GM15510 (cell line): Measurements from ENCODE around the gene TEX19.

Experiments used
- POLR2A ChIP-seq: IDR thresholded peaks from 3 replicates; pipeline ENCODE4 v1.6.1; 2011; ENCODE audit warnings: borderline replicate concordance; ENCODE audit not compliant: insufficient read length; ENCODE audit errors: extremely low read depth

Gene TEX19

DNA sequence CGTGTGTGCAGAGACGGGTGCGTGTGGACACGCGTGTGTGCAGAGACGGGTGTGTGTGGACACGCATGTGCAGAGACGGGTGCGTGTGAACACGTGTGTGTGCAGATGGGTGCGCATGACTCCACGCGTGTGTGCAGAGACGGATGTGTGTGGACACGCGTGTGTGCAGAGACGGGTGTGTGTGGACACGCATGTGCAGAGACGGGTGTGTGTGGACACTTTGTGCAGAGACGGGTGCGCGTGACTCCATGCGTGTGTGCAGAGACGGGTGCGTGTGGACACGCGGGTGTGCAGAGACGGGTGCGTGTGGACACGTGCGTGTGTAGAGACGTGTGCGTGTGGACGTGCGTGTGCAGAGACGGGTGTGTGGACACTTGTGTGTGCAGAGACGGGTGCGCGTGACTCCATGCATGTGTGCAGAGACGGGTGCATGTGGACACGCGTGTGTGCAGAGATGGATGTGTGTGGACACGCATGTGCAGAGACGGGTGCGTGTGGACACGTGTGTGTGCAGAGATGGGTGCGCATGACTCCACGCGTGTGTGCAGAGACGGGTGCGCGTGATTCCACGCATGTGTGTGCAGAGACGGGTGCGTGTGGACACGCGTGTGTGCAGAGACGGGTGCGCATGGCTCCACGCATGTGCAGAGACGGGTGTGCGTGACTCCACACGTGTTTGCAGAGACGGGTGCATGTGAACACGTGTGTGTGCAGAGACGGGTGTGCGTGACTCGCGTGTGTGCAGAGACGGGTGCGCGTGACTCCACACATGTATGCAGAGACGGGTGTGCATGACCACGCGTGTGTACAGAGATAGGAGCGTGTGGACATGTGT is 40.1 kb upstream of the TEX19 start:
- no peak for TF ChIP-seq POLR2A

DNA sequence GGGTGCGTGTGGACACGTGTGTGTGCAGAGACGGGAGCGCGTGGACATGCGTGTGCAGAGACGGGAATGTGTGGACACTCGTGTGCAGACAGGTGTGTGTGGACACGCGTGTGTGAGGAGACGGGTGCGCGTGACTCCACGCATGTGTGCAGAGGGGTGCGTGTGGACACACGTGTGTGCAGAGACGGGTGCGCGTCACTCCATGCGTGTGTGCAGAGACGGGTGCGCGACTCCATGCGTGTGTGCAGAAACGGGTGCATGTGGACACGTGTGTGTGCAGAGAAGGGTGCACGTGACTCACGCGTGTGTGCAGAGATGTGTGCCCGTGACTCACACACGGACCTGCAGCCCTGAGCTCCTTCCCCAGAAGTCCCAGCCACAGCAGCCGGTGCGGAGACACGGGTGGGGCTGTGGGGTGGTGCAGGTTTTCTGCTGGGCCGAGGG is 39.4 kb upstream of the TEX19 start:
- TF ChIP-seq POLR2A: no peak

DNA sequence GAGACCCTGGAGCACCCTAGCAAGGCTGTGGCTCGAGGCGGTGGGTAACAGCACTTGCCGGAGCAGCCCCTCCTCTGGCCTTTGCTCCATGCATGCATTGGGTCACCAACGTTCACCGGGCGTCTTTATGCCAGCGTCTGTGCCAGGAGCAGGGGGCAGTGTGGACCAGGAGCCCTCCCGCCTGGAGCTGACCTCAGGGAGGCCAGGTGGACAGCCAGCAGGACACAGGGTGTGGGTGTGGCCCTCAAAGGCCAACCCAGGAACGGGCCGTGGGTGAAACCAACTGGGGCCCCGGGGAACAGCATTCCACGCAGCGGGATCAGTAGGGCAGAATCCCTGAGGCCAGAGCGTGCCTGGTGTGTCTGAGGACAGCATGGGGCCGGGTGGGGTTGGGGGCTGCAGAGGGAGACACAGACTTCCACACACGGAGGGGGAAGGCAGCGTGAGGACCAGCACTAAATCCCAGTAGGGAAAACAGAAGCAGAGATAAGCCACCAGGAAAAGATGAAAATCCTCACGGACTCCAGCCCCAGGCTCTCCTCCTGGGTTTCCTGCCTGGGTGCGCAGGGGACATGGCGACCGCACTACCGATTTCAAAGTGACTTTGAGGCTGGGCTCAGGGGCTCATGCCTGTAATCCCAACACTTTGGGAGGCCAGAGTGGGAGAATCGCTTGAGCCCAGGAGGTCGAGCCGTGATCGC is 38.8 kb upstream of the TEX19 start:
- no peak for TF ChIP-seq POLR2A

DNA sequence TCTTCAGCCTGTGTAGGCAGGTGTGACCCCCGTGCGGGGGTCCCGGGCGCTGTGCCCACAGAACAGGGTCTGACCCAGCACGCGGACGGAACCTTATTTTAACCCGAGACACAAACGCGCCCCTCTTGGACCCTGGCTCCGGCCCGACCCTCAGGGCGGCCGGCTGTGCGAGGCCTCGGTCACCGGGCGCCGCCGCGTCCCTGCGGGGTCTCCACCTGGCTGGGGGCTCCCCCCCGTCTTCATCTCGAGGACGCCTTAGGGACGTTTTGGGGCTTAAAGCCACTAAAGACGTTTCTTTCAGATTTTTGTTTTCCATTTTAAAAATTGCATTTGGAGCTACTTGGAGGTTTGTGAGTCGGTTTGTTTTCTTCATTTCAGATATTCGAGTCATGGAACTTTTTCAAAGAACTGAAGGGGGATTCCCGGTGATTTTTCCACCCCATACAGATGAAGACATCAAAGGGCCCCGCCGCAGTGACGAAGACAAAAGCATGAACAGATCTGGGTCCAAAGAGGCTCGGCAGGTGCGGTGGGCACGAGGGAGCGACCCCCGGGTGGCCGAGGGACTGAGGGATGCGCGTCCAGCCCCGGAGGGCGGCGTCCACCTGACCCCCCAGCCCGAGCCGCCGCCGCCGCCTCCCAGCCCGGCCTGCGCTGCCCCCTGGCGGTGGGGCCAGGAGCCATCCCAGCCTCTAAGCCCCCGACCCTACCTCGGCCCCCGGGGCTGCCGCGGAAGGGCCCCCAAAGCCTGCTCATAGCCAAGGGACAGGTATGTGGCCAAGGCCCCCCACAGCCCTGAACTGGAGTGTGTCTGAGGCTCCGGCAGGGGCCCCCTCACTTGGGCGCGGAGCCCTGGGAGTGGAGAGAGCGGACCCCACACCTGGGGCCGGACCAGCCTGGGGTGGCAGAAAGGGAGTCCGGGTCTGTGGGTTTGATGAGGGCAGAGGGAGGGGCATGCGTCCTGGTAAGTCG is 37.8 kb upstream of the TEX19 start:
- no peak for TF ChIP-seq POLR2A

DNA sequence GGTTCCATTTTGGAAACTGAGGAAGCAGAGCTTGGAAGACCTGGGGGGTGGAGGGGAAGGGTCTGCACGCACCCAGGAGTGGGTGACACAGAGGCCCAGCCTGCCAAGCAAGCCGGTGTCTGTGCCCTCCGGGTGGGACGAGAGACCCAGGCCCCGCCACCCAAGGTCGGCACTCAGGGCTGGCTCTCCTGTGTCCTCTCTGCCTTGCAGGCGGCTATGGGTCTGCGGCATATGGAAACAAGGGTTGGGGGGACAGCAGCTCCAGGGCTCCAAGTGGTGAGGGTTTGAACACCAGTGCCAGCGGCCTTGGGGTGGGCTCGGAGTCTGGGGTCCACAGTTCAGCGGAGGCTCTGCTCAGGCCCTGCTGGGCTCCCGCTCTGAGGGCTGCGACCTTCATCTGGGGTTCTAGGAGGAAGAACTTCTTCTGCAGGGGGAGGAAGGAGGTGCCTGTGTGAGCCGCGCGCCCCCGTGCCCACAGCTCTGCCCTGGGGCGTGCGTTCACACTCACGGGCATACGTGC is 37.0 kb upstream of the TEX19 start:
- TF ChIP-seq POLR2A: no peak

DNA sequence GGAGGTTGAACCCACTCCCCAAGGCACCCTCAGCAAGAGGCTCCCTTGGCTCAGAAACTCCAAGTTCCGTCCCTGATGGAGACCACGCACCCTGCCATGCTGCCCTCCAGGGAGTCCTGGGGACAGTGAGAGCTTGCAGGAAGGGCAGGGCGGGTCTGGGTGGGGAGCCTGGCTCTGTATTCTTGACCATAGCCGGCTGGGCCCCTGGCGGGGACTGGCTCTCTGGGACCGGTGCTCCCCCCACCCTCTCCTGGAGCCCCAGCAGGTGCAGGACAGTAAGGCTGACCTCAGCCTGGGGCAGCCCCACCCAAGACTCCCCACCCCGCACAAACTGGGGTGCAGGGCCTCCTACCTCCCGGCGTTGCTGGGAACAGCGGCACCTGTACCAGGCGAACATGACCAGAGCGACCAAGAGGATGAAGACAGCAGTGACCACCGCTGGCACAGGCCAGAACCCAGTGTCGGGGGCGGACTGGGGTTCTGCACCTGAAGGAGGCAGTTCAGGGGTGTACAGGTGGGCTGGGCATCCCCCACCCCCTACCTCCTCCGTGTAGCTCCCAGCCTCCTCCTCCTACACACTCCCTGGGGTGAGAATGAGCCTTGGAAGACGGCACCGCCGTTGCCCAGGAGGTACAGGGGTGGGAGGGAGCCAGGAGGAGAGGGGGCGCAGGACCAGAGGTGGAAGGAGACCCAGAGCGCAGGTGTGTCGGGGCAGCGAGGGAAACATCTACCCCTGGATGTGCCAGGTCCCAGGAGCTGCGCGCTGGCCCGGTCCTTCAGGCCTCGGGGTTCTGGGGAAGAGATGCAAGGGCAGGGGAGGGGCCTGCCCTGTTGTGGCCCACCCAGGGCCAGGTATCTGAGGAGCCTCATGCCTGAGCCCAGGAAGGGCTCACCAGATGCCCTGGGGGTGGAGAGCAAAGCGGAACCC is 36.3 kb upstream of the TEX19 start:
- TF ChIP-seq POLR2A: no peak

DNA sequence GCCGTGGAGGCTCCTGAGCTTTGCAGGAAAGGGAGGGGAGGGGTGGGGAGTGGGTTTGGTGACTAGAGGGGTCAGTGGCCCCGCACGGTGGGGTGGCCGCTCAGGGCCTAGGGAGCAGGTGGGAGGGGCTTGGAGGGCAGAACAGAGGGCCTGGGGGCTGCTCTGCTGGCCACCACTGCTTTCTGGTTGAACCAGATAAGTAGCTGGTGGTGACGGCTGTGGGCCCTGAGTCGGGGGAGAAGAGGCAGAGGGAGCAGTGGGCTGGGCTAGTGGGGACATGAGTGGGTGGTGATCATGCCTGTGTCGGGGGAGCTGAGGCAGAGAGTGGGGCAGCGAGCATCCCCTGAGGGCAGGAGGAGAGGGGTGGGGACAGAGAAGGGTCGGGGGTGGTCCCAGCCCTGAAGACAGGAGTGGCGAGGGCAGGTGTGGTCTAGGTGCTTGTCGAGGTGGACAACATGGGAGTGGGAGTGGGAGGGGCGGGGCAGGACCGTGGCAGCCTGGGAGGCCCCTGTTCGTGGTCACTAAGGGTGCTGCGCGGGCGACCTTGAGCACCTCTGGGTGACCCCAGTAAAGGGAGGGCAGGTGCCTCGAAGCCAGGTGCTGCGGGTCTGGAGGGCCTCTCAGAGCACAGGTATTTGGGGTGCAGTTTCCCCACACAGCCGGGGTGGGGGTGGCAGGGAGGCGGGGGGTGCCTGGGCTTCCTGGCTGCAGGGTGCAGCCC is 35.4 kb upstream of the TEX19 start:
- no peak for TF ChIP-seq POLR2A

DNA sequence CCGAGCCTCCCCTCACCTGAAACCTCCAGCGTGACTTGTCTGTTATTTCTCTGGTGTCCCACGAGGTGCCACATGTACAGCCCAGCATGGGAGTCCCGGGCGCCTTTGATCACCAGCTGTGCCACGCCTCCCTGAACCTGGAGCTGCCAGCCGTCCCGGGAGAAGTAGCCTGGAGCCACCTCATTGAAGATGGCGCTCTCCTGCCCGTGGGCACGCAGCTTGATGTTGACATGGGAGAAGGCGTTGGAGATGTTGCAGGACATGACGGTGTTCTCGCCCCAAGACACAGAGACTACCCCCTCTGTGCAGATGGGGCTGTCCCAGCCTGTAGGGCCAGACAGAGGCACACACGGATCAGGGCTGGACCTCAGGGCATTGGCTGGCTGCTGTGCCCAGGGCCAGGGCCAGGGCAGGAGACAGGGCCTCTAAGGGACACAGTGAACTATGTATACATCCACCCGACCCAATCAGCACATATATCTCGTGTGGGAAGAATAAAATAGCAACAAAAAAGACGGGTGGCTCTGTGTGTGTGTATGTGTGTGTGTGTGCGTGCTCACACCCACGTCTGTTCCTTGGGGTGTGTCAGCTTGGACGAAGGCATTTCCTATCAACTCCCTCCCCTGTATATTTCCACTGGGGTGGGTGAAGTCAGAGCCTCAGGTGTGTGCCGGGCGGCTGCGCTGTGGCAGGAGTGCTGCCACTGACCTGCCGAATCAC is 34.3 kb upstream of the TEX19 start:
- no peak for TF ChIP-seq POLR2A

DNA sequence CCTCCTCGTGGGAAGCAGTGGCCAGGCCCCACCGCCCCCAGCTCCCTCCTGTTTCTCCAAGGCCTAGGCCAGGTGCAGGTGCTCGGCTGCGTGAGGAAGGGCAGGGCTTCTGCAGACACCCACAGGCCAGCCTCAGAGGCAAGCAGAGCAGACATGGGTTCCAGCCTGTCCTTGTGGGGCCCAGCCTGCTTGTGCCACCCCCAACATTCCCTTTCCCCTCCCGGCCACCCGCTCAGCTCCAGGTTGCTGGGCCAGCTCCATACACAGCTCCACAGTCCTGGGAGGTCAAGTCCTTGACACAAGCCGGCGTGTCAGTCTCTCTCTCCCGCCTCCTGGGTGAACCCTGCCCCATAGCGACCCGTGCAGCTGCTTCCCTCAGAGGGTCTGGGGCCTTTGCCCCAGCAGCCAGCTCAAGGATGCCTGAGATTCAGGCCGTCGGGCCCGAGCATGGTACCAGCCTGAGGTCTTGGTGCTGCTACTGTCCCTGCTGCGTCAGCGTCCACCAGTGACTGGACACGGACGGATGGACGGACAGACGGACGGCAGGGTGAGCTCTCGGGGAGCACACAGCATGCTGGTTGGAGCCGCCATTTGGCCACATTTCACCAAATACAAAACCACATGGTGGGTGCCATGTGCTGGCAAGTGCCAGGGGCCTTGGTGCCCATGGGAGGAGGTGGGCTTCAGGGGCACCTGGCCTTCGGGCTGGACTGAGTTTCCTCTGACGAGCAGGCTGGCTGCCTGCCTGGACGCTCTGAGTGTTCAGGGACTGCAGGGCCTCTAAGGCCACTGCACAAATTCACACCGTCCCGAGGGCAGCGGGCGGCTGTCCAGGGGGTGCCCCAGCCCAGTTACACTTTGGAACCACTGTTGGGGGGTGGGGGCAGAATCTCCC is 33.5 kb upstream of the TEX19 start:
- no peak for TF ChIP-seq POLR2A

DNA sequence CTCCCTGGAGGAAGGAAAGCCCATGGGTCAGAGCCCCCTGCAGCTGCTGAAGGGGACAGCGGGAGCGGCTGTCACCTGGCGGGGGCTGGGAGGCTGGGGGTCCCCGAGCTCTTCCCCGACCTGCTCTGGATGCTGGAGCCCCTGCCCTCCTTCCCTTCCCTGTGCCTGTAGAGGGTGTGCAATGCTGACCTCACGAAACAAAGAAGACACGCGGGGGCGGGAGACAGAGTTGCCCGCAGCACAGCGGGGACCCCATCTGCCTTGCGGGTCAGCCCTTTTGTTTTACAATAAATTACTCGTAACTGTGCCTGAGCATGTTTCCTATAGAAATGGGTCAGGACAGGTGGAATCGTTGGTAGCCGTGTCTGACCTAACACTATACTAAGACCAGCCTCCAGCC is 31.8 kb upstream of the TEX19 start:
- TF ChIP-seq POLR2A: no peak

DNA sequence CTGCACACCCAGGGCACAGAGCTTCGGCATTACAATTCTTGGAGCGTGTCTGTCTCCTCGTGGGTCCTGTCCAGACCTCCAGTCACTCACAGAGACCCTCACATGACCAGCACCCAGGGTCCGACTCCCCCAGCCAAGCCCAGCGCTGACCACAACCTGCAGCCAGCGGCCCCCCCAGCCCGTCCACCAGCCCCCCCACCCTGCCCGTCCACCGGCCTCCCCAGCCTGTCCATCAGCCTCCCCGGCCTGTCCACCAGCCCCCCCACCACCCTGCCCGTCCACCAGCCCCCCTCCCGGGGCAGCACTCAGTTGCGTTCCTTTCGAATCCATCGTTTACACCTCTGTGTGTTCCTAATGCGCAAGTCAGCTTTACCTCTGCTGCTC is 31.3 kb upstream of the TEX19 start:
- no peak for TF ChIP-seq POLR2A

DNA sequence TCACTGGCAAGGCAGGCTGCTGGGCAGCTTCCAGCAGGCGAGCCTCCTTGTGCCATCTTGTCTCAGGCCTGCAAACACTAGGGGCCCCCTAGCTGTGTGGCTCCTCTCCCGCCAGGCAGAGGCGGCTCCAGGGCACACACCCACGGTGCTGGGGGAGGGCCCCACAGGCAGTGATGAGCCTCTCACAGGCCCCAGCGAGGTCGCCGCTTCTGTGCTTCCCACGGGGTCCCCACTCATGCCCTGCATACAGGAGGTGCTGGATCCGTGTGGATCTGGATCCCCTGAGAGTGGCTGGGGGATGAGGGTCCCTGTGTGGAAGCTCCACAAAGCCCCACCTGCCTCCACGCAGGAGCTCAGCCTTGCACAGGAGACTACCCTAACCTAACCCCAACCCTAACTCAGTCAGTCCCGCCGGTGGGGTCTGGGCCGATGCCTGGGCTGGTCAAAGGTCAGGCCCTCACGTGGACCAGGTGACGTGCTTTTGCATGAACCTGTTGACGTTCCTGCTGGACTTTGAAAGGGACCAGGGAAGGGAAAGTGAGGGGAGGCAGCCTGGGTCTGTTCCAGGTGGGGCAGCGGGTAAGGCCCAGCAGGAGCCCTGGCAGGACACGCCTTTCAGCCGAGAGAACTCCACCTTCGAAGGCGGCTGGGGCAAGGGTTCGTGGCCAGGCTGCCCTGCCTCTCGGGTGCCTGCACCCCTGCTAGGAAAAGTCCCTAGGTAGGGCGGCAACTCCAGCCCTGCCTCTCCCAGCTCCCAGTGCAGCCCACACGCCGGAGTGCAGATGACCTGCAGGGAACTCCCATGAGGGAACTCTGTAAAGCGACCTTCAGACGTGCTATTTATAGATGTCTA is 30.7 kb upstream of the TEX19 start:
- TF ChIP-seq POLR2A: no peak
